Left ventricle myocardium superior (tissue), 1 donor: Measurements from ENCODE around the gene FKBP3. TPM values are rescaled to one million over a fixed set of nuclear protein-coding genes. Genes with fewer than 3 reads are reported as not detected.
"Not testable (repeated sequence)": the region's sequence is repeated elsewhere in the genome, so short reads cannot be mapped to it uniquely, and the experiment has no call there.

Experiments
- ATAC-seq: fragments of 200-7000 bp; cut with Tn5 transposase; one replicate; pipeline ENCODE4 v1.9.1; 2020; ENCODE audit warnings: mild to moderate bottlenecking, moderate library complexity
- DNase-seq: peaks from one replicate; pipeline ENCODE4 v3.0.0-alpha.2; 2020
- intact Hi-C: fragments of 100-400 bp; cut with micrococcal nuclease; formaldehyde crosslinking; loops from one replicate; pipeline ENCODE4 v1.11.0; 2022
- total RNA-seq: library from RNA; stranded (reverse); fragmentation: NEBNext Ultra II Directional; extraction: Animal tissue kit (Norgen Biotek cat#: 25700); gene quantifications from one replicate; pipeline ENCODE4 v1.2.1, GENCODE V29; 2021
- donor health status: DM: no; HTN: yes; CAD: no; lungs with severe emphysema.

FKBP3 gene
- total RNA-seq, 1 donor from 2014 or later = 121 TPM

- ATAC-seq = no peak
- intact Hi-C loops = no loop called here
- DNase-seq = no peak
These were observed 14.2 kb downstream of the FKBP3 start for GRCh38 chr14:45120096-45120495.

GRCh38 chr14:45118594-45118993, 15.7 kb downstream of the FKBP3 start:
- ATAC-seq (no peak), DNase-seq (no peak)
- intact Hi-C loops = no loop called here

- no peak for DNase-seq
- no peak for ATAC-seq
- intact Hi-C loops = no loop called here
These were observed 20.0 kb downstream of the FKBP3 start for GRCh38 chr14:45114327-45114726.

GRCh38 chr14:45112896-45113781, 21.1 kb downstream of the FKBP3 start:
- intact Hi-C loops = no loop called here
- ATAC-seq = no peak

GRCh38 chr14:45104561-45104960, 29.7 kb downstream of the FKBP3 start:
- no peak for DNase-seq
- ATAC-seq = no peak
- intact Hi-C loops = no loop called here

More at GRCh38 chr14:45112896-45113781, 21.1 kb downstream of the FKBP3 start:
- DNase-seq = no peak

- DNase-seq (no peak), ATAC-seq (no peak)
- intact Hi-C loops = no loop called here
These were observed 30.5 kb downstream of the FKBP3 start for GRCh38 chr14:45103806-45104205.

- no peak for ATAC-seq
- intact Hi-C loops = no loop called here
- no peak for DNase-seq
These were observed 38.1 kb downstream of the FKBP3 start for GRCh38 chr14:45096218-45096617.

- no peak for DNase-seq
- intact Hi-C loops = no loop called here
- no peak for ATAC-seq
These were observed 39.1 kb downstream of the FKBP3 start for GRCh38 chr14:45095143-45095542.

GRCh38 chr14:45094275-45094674, 40.0 kb downstream of the FKBP3 start:
- intact Hi-C loops = no loop called here
- ATAC-seq (no peak), DNase-seq (no peak)

GRCh38 chr14:45091710-45092109, 42.6 kb downstream of the FKBP3 start:
- ATAC-seq (no peak), DNase-seq (no peak)
- intact Hi-C loops = no loop called here

- intact Hi-C loops = no loop called here
- no peak for ATAC-seq
These were observed 44.5 kb downstream of the FKBP3 start for GRCh38 chr14:45089813-45090212.

GRCh38 chr14:45084946-45085346, 49.3 kb downstream of the FKBP3 start:
- no peak for DNase-seq
- no peak for ATAC-seq
- intact Hi-C loops = no loop called here

More at GRCh38 chr14:45089813-45090212, 44.5 kb downstream of the FKBP3 start:
- DNase-seq = no peak

GRCh38 chr14:45083976-45084722, 50.1 kb downstream of the FKBP3 start, which contains the start of gene PRPF39:
Gene PRPF39, plus strand, starts transcription at chr14:45084116. Its CDS starts 11,124 bp downstream, at chr14:45095240.
- ATAC-seq (peak; percentile 99), DNase-seq (peak; percentile 97)
- intact Hi-C loops = no loop called here

GRCh38 chr14:45083617-45083975, 50.7 kb downstream of the FKBP3 start:
- intact Hi-C loops = no loop called here
- no peak for DNase-seq
- no peak for ATAC-seq

GRCh38 chr14:45082420-45082819, 51.9 kb downstream of the FKBP3 start:
- ATAC-seq = no peak
- intact Hi-C loops = no loop called here

GRCh38 chr14:45081096-45081495, 53.2 kb downstream of the FKBP3 start:
- ATAC-seq, intact Hi-C loops, DNase-seq: not testable (repeated sequence)

More at GRCh38 chr14:45082420-45082819, 51.9 kb downstream of the FKBP3 start:
- no peak for DNase-seq

GRCh38 chr14:45080416-45080968, 53.8 kb downstream of the FKBP3 start:
- ATAC-seq, intact Hi-C loops, DNase-seq: not testable (repeated sequence)

- intact Hi-C loops = no loop called here
- ATAC-seq (no peak), DNase-seq (no peak)
These were observed 56.0 kb downstream of the FKBP3 start for GRCh38 chr14:45078323-45078722.

GRCh38 chr14:45073231-45073879, 60.9 kb downstream of the FKBP3 start:
- DNase-seq (no peak), ATAC-seq (peak; percentile 52)
- intact Hi-C loops = no loop called here
